ENCODE measurements around the gene MSANTD1. TPM values are rescaled to one million over a fixed set of nuclear protein-coding genes. Genes with fewer than 3 reads are reported as not detected.

The MSANTD1 gene
- total RNA-seq, 2 experiments from 2014 or later = 1.3 to 1.4 TPM

- H3K9me3 Mint-ChIP-seq = peaks cover 2% of the 10 kb centered on the region
- POLR2A ChIA-PET = no interaction called here
- H3K27me3 Mint-ChIP-seq = peaks cover 47% of the 10 kb centered on the region
- H3K4me3 Mint-ChIP-seq = no peak overlapping the region
- DNase-seq (peak; percentile 29), ATAC-seq (ENCODE audit: low read depth) (no peak)
- H3K4me1 Mint-ChIP-seq = peaks cover 2% of the 10 kb centered on the region
- H3K36me3 Mint-ChIP-seq = no peaks in the 10 kb centered on the region
- H3K27ac Mint-ChIP-seq = no peak overlapping the region
These were observed 36.8 kb downstream of the MSANTD1 start for GRCh38 chr4:3285558-3286334.

GRCh38 chr4:3286335-3287175 lies 37.6 kb downstream of the MSANTD1 start:
- DNase-seq (no peak), ATAC-seq (ENCODE audit: low read depth) (no peak)
- H3K4me1 Mint-ChIP-seq = peaks cover 2% of the 10 kb centered on the region
- H3K36me3 Mint-ChIP-seq = no peaks in the 10 kb centered on the region
- H3K27ac Mint-ChIP-seq = no peak overlapping the region
- peaks cover 2% of the 10 kb centered on the region for H3K9me3 Mint-ChIP-seq
- POLR2A ChIA-PET = no interaction called here
- H3K27me3 Mint-ChIP-seq = peaks cover 51% of the 10 kb centered on the region
- H3K4me3 Mint-ChIP-seq = no peak overlapping the region

GRCh38 chr4:3287271-3287971 lies 38.5 kb downstream of the MSANTD1 start:
- peaks cover 6% of the 10 kb centered on the region for H3K4me1 Mint-ChIP-seq
- peaks cover 51% of the 10 kb centered on the region for H3K27me3 Mint-ChIP-seq
- H3K36me3 Mint-ChIP-seq = no peaks in the 10 kb centered on the region
- H3K4me3 Mint-ChIP-seq = no peak overlapping the region
- POLR2A ChIA-PET = no interaction called here
- H3K9me3 Mint-ChIP-seq = peaks cover 2% of the 10 kb centered on the region
- H3K27ac Mint-ChIP-seq = no peak overlapping the region
- no peak for DNase-seq
- no peak for ATAC-seq (ENCODE audit: low read depth)

- H3K4me3 Mint-ChIP-seq = no peak overlapping the region
- ATAC-seq (ENCODE audit: low read depth) (no peak), DNase-seq (no peak)
- H3K4me1 Mint-ChIP-seq = peaks cover 6% of the 10 kb centered on the region
- H3K27me3 Mint-ChIP-seq = peaks cover 51% of the 10 kb centered on the region
- H3K9me3 Mint-ChIP-seq = no peaks in the 10 kb centered on the region
- no peaks in the 10 kb centered on the region for H3K36me3 Mint-ChIP-seq
- H3K27ac Mint-ChIP-seq = no peak overlapping the region
- POLR2A ChIA-PET = no interaction called here
These were observed 39.1 kb downstream of the MSANTD1 start for GRCh38 chr4:3287972-3288570.

GRCh38 chr4:3288571-3289094 lies 39.7 kb downstream of the MSANTD1 start:
- Mint-ChIP-seq H3K4me3 (no peak overlapping the region), H3K9me3 (no peaks in the 10 kb centered on the region), H3K36me3 (no peaks in the 10 kb centered on the region), H3K27ac (no peak overlapping the region), H3K4me1 (peaks cover 9% of the 10 kb centered on the region), H3K27me3 (peaks cover 54% of the 10 kb centered on the region)
- DNase-seq = no peak
- POLR2A ChIA-PET = no interaction called here
- no peak for ATAC-seq (ENCODE audit: low read depth)

GRCh38 chr4:3290476-3290875 lies 41.5 kb downstream of the MSANTD1 start:
- Mint-ChIP-seq H3K9me3 (no peaks in the 10 kb centered on the region), H3K36me3 (no peaks in the 10 kb centered on the region), H3K4me1 (peaks cover 12% of the 10 kb centered on the region), H3K27ac (no peak overlapping the region), H3K27me3 (peaks cover 63% of the 10 kb centered on the region), H3K4me3 (no peak overlapping the region)
- DNase-seq (no peak), ATAC-seq (ENCODE audit: low read depth) (no peak)
- POLR2A ChIA-PET = no interaction called here

GRCh38 chr4:3290889-3291321 lies 41.9 kb downstream of the MSANTD1 start:
- DNase-seq (no peak), ATAC-seq (ENCODE audit: low read depth) (no peak)
- Mint-ChIP-seq H3K4me1 (peaks cover 12% of the 10 kb centered on the region), H3K27ac (no peak overlapping the region), H3K9me3 (no peaks in the 10 kb centered on the region), H3K4me3 (no peak overlapping the region), H3K27me3 (peaks cover 65% of the 10 kb centered on the region), H3K36me3 (no peaks in the 10 kb centered on the region)
- POLR2A ChIA-PET = no interaction called here

- POLR2A ChIA-PET = no interaction called here
- Mint-ChIP-seq H3K27ac (no peak overlapping the region), H3K27me3 (peaks cover 65% of the 10 kb centered on the region), H3K9me3 (no peaks in the 10 kb centered on the region), H3K36me3 (no peaks in the 10 kb centered on the region), H3K4me3 (peak overlapping the region; percentile 86), H3K4me1 (peaks cover 10% of the 10 kb centered on the region)
- no peak for DNase-seq
- ATAC-seq (ENCODE audit: low read depth) = no peak
These were observed 42.5 kb downstream of the MSANTD1 start for GRCh38 chr4:3291411-3291968.

GRCh38 chr4:3291969-3292570 lies 43.1 kb downstream of the MSANTD1 start:
- ATAC-seq (ENCODE audit: low read depth) = peak; percentile 18
- H3K36me3 Mint-ChIP-seq = no peaks in the 10 kb centered on the region
- DNase-seq = no peak
- H3K4me1 Mint-ChIP-seq = peaks cover 10% of the 10 kb centered on the region
- peak overlapping the region; percentile 86 for H3K4me3 Mint-ChIP-seq
- no peak overlapping the region for H3K27ac Mint-ChIP-seq
- no peaks in the 10 kb centered on the region for H3K9me3 Mint-ChIP-seq
- peaks cover 66% of the 10 kb centered on the region for H3K27me3 Mint-ChIP-seq
- POLR2A ChIA-PET = no interaction called here

- ATAC-seq (ENCODE audit: low read depth) = peak; percentile 93
- H3K4me3 Mint-ChIP-seq = peak within 1 kb of the TSS; percentile 86
- POLR2A ChIA-PET = no interaction called here
- no peaks in the 10 kb centered on the region for H3K9me3 Mint-ChIP-seq
- no peaks in the 10 kb centered on the region for H3K36me3 Mint-ChIP-seq
- DNase-seq = peak; percentile 83
- H3K27ac Mint-ChIP-seq = no peak within 1 kb of the TSS
- peaks cover 10% of the 10 kb centered on the region for H3K4me1 Mint-ChIP-seq
- peaks cover 70% of the 10 kb centered on the region for H3K27me3 Mint-ChIP-seq
These were observed 43.8 kb downstream of the MSANTD1 start, which contains the start of gene RGS12 for GRCh38 chr4:3292571-3293400. Gene RGS12, plus strand, starts transcription at chr4:3293021. Its CDS starts 23,150 bp downstream, at chr4:3316171.

- Mint-ChIP-seq H3K9me3 (no peaks in the 10 kb centered on the region), H3K4me3 (peak overlapping the region; percentile 56), H3K27ac (no peak overlapping the region), H3K4me1 (peaks cover 10% of the 10 kb centered on the region), H3K27me3 (peaks cover 79% of the 10 kb centered on the region), H3K36me3 (no peaks in the 10 kb centered on the region)
- no peak for ATAC-seq (ENCODE audit: low read depth)
- DNase-seq = no peak
- POLR2A ChIA-PET = no interaction called here
These were observed 44.7 kb downstream of the MSANTD1 start for GRCh38 chr4:3293401-3294391.

All from activated naive CD8-positive, alpha-beta T cell treated with anti-CD3 and anti-CD28 coated beads, Interleukin-2, amount 10 ng/mL, durations not matched to agents 7 days and 5 days (primary cell).